Urinary bladder (tissue), 4 donors: ENCODE data around the gene INHBB. TPM values are rescaled to one million over a fixed set of nuclear protein-coding genes. Genes with fewer than 3 reads are reported as not detected.
A peak's percentile ranks its signal among the peaks of the same experiment; 100 is the strongest.
"Not testable (repeated sequence)": the region's sequence is repeated elsewhere in the genome, so short reads cannot be mapped to it uniquely, and the experiment has no call there.

ENCODE experiments used
- DNase-seq: peaks from one replicate; pipeline ENCODE4 v3.0.0-alpha.2; 2015; ENCODE audit errors: extremely low spot score
- H3K27ac ChIP-seq: one replicate; pipeline ENCODE4 v1.5.1; 2013; ENCODE audit warnings: low read depth, mild to moderate bottlenecking, moderate library complexity
- H3K36me3 ChIP-seq: one replicate; pipeline ENCODE4 v1.6.1; 2013; ENCODE audit warnings: mild to moderate bottlenecking, moderate library complexity; ENCODE audit not compliant: insufficient read depth
- H3K4me1 ChIP-seq: one replicate; pipeline ENCODE4 v1.6.1; 2013; ENCODE audit warnings: mild to moderate bottlenecking, moderate library complexity; ENCODE audit not compliant: insufficient read depth
- H3K4me3 ChIP-seq: one replicate; pipeline ENCODE4 v1.5.1; 2013; ENCODE audit warnings: low read depth, low read length
- WGBS: extraction: QIAGEN DNeasy Blood & Tissue Kit; methylation state at CpG from one replicate; pipeline ENCODE4 v1.1.7; 2013; 5-methylcytosine and 5-hydroxymethylcytosine counted together
- polyA plus RNA-seq: library from polyadenylated mRNA; stranded (reverse); fragments of 200-250 nt; gene quantifications from one replicate; pipeline ENCODE4 v1.2.3, GENCODE V29; 2013
- total RNA-seq: library from RNA; depleted of rRNA; stranded (reverse); fragments of >200 nt; gene quantifications from one replicate; pipeline ENCODE4 v1.2.3, GENCODE V29; 2014
- donor health status: healthy with polysubstance abuse.
- donor health status: healthy.

Gene INHBB
- total and polyA plus RNA-seq, 2 donors = 0.74 to 11.2 TPM

DNA sequence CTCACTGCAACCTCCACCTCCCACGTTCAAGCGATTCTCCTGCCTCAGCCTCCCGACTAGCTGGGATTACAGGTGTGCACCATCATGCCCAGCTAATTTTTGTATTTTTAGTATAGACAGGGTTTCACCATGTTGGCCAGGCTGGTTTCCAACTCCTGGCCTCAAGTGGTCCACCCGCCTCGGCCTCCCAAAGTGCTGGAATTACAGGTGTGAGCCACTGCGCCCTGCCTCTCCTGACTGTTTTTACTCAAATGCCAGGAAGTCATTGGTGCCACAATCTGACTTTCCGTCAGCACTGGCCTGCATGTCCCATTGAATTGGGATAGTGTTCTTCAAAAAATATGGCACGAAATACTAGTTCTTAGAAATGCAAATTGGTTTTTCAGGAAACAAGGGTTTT is 35.1 kb upstream of the INHBB start:
- 95% methylated on average over 8 of the region's 8 CpGs for WGBS
- not testable (repeated sequence) for H3K27ac ChIP-seq, H3K4me1 ChIP-seq, H3K36me3 ChIP-seq, DNase-seq, H3K4me3 ChIP-seq

DNA sequence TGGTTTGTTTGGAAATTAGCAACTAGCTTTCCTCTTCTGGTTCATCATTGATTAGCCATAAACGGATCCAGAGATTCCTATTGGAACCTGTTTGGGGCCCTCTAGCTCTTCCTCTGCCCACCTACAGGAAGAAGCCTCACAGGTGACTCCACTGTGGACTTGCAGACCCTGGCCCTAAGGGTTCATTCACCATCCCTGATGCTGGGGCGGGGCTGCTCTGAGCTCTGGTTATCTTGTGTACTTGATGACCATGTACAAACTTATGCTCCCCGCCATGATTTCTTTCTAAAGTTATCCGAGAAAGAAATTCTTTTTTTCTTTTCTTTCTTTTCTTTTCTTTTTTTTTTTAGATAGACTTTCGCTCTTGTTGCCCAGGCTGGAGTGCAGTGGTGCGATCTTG is 33.9 kb upstream of the INHBB start:
- H3K27ac ChIP-seq = no peak overlapping the region
- no peak overlapping the region for H3K4me3 ChIP-seq
- DNase-seq = no peak
- WGBS = 92% methylated on average over 6 of the region's 6 CpGs
- H3K4me1 ChIP-seq = no peaks in the 10 kb centered on the region
- no peaks in the 10 kb centered on the region for H3K36me3 ChIP-seq

DNA sequence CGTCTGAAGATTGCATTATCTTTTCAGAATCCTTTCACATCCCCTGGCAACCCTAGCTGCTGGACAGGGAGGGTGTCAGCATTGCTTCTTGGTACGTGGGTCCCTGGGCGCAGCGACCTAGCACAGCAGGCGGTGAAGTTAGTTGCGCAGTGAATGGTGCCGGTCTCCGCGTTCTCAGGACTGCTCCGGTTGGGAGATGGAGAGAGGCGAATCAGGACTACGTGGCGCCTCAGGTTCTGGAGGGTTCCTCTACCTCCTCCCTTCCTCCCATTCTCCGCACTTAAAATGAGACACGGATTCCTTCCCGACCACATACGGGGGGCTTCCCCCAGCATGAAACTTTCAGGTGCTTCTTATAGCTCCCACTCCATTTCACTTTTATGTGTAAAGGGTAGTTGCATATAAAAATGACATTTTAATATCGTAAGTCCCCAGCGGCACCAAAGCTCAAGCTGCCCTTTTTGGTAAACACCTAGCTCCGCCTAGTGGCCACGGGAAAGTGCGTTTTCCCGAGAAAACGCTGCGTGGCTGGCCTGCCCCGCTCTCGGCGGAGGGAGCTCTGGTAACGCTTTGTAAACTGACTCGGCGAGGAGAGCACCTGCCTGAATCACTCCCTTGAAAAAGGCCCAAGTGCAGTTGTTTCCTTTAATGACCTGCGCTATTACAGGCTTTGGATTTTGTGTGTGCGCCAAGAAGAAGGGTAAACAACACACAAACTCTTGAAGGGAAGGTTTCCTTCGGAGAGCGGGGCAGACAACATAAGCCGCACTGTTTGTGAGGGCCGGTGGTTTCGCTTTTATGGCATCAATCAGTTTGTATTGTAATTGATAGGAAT is 32.9 kb upstream of the INHBB start:
- Histone ChIP-seq H3K4me3 (peak overlapping the region; percentile 27), H3K36me3 (no peaks in the 10 kb centered on the region), H3K4me1 (no peaks in the 10 kb centered on the region), H3K27ac (no peak overlapping the region)
- WGBS = 4% methylated on average over 38 of the region's 38 CpGs
- DNase-seq = peak; percentile 74

DNA sequence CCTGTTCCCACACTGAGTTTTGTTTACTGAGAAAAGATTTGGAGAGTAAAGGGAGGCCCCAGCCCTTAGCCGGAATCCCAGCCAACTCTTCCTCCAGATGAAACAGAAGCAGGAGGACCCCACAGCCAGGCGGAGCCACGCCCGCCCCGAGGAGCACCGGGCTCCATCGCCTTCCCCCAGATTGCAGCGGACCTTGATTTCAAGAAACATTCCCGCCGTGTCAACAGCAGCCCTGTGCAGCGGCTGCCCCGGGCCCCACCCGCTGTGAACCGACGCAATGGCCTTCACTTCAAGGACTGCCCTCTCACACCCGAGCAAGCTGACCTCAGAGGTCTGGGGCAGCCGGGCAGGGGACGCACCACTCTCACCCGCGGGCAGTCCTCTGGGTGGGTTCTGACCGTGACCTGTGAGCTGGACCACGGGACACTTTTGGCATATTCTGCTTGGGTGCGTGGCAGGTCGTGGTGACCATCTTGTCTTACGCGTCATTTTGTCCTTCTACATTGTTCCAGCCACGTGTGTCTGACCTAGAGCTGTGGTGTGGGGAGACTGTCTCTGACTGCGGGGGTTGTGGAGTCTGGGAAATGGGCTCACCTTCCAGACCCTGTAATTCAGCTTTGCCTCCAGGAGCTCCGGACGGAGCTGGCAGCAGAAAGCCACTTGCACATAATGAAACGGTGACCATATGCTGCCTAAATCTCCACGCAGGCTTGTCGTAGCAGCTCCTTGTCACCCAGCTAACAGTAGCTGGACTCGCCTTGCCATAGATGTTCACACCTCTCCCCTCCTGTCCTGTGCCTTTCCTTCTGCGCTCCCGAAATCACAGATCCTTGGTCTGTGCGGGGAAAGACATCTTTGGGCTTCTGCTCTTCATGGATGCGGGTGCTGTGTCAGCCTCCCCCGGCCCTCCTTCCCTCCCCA is 32.0 kb upstream of the INHBB start:
- Histone ChIP-seq H3K27ac (no peak overlapping the region), H3K4me1 (no peaks in the 10 kb centered on the region), H3K4me3 (peak overlapping the region; percentile 27), H3K36me3 (no peaks in the 10 kb centered on the region)
- no peak for DNase-seq
- 66% methylated on average over 39 of the region's 39 CpGs for WGBS

DNA sequence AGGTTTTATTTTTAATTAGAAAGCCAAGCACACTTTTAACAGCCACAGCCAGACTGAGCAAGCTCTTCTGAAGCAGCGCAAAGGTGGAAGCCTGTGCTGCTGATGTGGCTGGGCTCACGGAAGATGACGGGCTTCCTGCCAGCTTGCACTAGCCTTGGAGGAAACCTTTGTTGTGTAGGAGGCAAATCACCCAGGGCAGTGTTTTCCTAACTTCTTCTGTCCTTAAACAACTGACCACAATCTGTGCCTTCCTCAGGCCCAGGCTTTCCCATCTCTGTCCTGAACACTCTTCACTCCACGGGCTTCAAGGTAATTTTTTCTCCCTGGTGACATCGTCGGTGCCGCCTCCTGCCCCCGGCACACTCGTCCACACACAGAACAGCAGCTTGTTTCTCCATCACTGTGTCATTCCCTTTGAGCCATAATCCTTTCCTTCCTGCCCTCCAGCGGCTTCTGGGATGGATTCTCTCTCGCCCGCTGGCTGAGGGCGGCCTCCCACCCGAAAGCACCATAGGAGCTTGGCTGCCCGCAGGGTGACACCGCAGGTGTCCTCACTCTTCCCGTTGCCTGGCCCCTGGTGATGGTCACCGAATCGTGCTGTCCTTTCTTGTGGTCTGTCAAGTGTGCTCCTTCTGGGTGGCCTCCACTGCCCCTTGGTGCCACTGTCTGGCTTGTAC is 31.1 kb upstream of the INHBB start:
- H3K4me1 ChIP-seq = no peaks in the 10 kb centered on the region
- DNase-seq = no peak
- no peaks in the 10 kb centered on the region for H3K36me3 ChIP-seq
- no peak overlapping the region for H3K4me3 ChIP-seq
- no peak overlapping the region for H3K27ac ChIP-seq
- WGBS = 89% methylated on average over 19 of the region's 19 CpGs

DNA sequence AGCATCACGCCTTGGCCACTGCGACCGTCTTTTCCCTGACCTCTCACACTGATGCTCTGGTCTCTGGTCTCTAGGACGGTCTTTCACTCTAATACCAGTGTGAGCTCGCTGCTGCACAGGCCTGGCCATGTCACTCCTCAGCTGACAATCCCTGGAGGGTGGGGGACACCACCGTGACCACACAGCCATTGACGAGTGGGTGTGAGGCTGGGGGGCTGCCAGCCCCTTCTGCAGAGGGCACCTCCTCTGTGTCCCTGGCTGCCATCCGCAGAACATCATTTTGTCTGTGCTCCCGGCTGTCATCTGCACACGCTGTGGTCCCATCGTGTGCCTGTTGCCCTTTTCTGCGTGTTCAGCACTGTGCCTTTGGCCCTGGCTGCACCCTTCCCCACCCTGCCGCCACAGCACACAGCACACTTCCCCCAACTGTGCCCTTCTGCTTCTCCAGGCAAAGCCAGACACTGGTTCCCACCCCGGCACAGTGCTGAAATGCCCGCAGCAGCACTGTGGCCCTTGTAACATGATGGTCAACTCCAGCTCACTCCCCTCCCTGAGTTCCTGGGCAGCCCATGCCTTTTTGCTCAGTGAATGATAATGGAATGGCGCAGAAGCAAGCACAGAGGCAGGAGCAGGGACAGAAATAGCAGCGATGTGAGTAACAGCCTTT is 30.4 kb upstream of the INHBB start:
- Histone ChIP-seq H3K4me3 (no peak overlapping the region), H3K4me1 (no peaks in the 10 kb centered on the region), H3K27ac (no peak overlapping the region), H3K36me3 (no peaks in the 10 kb centered on the region)
- WGBS = 93% methylated on average over 17 of the region's 17 CpGs
- DNase-seq = no peak

DNA sequence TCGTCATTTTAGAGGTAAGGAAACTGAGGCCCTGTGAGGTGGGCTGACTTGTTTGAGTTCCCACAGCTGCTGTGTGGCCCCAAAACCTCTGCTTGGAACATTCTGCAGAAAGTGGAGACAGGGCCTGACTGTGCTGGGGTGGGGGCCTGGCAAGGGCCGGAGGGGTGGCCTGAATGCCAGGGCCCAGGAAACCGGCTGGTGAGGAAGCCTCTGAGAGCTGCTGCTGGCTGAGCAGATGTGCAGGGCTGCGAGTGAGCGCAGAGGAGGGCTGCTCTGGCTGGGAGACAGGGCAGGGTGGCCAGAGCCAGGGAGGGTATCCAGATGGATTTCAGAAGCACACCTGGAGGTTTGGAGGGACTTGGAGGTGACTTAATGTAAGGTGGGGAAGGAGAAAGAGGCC is 29.9 kb upstream of the INHBB start:
- 90% methylated on average over 5 of the region's 5 CpGs for WGBS
- no peak for DNase-seq

DNA sequence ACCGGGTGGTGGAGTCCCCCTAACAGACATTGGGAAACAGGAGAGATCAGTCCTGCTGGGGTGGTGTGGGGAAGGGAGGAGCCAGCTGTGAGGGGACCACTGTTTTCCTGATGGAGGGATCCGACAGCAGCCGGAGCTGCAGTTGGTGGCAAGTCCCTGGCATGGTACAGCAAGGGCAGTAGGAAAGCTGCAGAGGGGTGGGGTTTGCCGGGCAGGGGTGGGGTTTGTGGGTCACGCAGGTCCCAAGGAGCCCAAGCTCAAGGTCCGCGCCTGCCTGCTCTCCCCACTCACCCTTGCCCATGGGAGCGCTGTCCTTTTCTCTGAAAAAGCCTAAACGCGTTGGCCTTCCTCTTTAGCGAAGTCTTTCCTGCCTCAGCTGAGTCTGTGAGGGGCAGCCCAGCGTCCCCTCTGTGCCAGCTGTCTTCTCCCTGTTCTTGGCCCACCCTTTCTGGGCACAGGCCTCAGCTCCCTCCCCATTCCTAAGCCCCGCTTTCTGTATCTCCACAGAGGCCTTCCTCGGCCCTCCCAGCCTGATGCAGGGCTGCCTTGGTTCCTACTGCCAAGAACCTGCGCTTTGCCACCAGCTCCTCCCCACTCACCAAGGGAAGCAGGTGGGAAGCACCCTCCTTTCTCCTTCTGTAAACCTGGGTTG is 29.3 kb upstream of the INHBB start:
- Histone ChIP-seq H3K27ac (no peak overlapping the region), H3K4me3 (no peak overlapping the region), H3K4me1 (no peaks in the 10 kb centered on the region), H3K36me3 (no peaks in the 10 kb centered on the region)
- DNase-seq = no peak
- 94% methylated on average over 15 of the region's 15 CpGs for WGBS

More for the DNA sequence above, 29.9 kb upstream of the INHBB start:
- H3K4me1 ChIP-seq = no peaks in the 10 kb centered on the region
- H3K36me3 ChIP-seq = no peaks in the 10 kb centered on the region
- no peak overlapping the region for H3K27ac ChIP-seq
- no peak overlapping the region for H3K4me3 ChIP-seq

DNA sequence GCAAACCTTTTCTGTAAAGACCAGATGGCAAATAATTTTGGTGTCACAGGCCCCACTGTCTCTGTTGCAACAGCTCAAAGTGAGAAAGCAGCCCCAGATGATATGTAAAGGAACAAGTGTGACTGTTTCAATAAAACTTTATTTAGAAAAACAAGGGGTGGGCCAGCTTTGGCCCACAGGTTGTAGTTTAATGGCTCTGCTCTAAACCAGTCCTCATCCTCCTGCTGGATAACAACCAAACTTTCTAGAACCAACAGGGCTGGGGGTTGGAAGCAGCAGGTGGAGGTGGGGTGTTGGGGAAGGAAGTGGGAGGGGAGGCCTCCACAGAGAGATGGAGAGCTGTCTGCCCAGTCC is 28.8 kb upstream of the INHBB start:
- no peak for DNase-seq
- H3K4me3 ChIP-seq = no peak overlapping the region

DNA sequence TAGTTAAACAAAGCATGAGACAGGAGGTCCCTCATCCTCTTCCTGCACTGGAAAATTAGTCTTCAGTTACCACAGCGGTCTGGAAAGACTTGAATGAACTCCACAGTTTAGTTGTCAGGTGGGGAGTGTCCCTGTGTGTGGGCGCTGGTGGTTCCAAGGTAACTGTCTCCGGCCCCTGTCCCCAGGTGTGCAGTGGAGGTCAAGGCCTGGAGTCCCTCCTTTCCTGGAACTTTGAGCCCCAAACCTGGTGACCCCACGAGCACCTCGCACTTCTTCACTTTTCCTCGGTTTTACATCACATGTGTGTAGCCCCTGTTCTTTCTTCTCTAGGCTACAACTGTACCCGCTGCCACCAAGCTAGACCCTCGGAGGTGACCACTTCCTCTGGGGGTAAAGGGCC is 28.0 kb upstream of the INHBB start:
- no peak for DNase-seq
- no peak overlapping the region for H3K27ac ChIP-seq
- WGBS = 94% methylated on average over 8 of the region's 8 CpGs
- H3K36me3 ChIP-seq = no peaks in the 10 kb centered on the region
- H3K4me3 ChIP-seq = no peak overlapping the region
- no peaks in the 10 kb centered on the region for H3K4me1 ChIP-seq

More for the DNA sequence above, 28.8 kb upstream of the INHBB start:
- Histone ChIP-seq H3K36me3 (no peaks in the 10 kb centered on the region), H3K4me1 (no peaks in the 10 kb centered on the region), H3K27ac (no peak overlapping the region)

DNA sequence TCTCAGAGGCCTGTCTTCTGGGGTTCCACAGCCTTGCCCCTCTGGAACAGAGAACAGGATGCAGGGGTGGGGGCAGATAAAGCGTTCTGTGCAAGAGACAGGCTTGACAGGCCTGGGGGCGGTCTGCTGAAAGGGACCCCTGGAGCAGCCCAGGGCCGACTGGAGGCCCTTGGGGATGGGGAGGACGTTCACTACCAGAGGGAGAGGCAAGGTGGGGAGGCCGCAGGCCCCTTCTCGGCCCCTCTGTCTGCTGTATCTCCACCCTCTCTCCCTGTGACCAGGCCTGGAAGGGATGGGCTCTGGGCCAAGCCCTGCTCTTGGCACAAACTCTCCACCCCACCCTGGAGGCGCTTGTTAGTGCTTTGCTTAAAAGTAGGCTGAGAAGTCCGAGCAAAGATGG is 27.3 kb upstream of the INHBB start:
- H3K27ac ChIP-seq = no peak overlapping the region
- H3K4me1 ChIP-seq = no peaks in the 10 kb centered on the region
- no peak for DNase-seq
- 43% methylated on average over 8 of the region's 8 CpGs for WGBS
- no peaks in the 10 kb centered on the region for H3K36me3 ChIP-seq
- no peak overlapping the region for H3K4me3 ChIP-seq

DNA sequence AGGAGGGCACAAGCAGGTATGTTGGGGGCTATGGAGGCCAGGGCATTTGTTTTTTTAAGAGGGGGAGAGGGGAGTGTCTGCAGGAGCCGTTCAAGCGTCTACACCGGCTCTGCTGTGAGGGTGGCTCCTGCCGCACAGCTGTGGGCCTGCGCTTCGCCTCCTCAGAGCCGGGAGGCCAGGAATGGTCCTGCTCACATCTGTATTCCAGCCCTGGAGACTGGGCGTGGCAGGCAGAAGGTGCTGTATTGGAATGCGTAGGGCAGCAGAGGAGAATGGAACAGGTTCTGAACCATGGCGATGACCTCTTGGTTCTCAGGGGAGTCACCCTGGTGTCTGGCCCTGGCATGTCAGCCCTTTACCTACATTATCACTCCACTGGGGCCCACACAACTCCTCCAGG is 26.8 kb upstream of the INHBB start:
- WGBS = 57% methylated on average over 10 of the region's 10 CpGs
- H3K27ac ChIP-seq = no peak overlapping the region
- DNase-seq = no peak

More for the DNA sequence above, 26.8 kb upstream of the INHBB start:
- Histone ChIP-seq H3K36me3 (no peaks in the 10 kb centered on the region), H3K4me3 (no peak overlapping the region), H3K4me1 (no peaks in the 10 kb centered on the region)
